GM12873 (cell line): ENCODE measurements around the gene PDSS2.

Source experiments
- TF ChIP-seq, protein P1 (sequence below): IDR thresholded peaks from 2 replicates; pipeline ENCODE4 v1.5.1; 2012; ENCODE audit warnings: low read depth, mild to moderate bottlenecking, moderate library complexity, low read length, control low read depth; ENCODE audit not compliant: insufficient read depth; ENCODE audit errors: missing control alignments

Gene PDSS2

DNA sequence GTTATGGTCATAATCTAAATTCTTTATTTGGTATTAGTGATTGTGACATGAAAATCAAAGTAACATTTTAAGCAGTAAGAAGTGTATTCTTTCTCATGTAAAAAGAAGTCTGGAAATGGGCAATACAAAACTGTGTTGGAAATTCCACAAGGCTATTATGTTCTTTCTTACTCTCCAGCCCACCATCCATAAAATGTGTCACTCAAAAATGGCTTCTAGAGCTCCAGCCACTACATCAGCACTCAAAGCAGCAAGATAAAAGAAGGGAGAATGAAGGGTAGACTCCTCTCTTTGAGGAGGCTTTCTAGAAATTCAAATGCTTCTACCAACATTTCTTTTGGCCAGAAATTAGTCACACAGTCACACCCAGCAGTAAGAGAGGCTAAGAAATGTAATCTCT, 18.4 kb downstream of the PDSS2 start:
- TF ChIP-seq, protein P1, sequence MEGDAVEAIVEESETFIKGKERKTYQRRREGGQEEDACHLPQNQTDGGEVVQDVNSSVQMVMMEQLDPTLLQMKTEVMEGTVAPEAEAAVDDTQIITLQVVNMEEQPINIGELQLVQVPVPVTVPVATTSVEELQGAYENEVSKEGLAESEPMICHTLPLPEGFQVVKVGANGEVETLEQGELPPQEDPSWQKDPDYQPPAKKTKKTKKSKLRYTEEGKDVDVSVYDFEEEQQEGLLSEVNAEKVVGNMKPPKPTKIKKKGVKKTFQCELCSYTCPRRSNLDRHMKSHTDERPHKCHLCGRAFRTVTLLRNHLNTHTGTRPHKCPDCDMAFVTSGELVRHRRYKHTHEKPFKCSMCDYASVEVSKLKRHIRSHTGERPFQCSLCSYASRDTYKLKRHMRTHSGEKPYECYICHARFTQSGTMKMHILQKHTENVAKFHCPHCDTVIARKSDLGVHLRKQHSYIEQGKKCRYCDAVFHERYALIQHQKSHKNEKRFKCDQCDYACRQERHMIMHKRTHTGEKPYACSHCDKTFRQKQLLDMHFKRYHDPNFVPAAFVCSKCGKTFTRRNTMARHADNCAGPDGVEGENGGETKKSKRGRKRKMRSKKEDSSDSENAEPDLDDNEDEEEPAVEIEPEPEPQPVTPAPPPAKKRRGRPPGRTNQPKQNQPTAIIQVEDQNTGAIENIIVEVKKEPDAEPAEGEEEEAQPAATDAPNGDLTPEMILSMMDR = no peak

GRCh38 chr6:107439406-107439805, 20.0 kb downstream of the PDSS2 start:
- TF ChIP-seq, protein P1 = no peak

- TF ChIP-seq, protein P1 = no peak
These were observed 21.7 kb downstream of the PDSS2 start for GRCh38 chr6:107437691-107438090.

GRCh38 chr6:107436881-107437280, 22.5 kb downstream of the PDSS2 start:
- TF ChIP-seq, protein P1 = no peak

DNA sequence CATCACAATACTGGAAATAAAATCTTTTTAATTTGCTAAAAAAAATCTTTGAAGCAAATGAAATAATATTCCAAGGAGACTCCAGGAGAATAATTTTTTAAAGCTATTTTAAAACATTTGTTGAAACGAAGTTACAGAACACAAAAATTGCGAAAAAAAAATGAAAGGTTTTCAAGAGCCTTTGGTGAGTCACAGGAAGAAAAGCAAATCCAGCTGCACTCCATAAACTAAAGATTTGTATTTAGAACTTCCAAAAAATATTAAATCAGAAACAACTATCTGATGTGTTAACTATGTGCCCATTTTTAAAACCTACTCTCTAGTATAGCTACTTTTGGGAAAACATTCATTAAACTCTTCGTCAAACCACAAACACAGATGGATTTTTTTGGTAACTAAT, 23.6 kb downstream of the PDSS2 start:
- TF ChIP-seq, protein P1 = no peak

DNA sequence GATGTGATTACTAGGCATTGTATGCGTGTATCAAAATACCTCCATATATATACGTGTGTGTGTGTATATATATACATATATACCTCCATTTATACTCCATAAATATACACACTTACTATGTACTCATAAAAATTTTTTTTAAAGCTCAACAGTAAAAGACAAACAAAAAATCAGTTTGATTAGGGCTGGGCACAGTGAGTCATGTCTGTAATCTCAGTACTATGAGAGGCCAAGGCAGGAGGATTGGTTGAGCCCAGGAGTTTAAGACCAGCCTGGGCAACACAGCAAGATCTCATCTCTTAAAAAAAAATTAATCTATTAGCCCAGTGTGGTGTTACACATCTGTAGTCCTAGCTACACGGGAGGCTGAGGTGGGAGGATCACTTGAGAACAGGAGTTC, 24.6 kb downstream of the PDSS2 start:
- TF ChIP-seq, protein P1 = no peak

DNA sequence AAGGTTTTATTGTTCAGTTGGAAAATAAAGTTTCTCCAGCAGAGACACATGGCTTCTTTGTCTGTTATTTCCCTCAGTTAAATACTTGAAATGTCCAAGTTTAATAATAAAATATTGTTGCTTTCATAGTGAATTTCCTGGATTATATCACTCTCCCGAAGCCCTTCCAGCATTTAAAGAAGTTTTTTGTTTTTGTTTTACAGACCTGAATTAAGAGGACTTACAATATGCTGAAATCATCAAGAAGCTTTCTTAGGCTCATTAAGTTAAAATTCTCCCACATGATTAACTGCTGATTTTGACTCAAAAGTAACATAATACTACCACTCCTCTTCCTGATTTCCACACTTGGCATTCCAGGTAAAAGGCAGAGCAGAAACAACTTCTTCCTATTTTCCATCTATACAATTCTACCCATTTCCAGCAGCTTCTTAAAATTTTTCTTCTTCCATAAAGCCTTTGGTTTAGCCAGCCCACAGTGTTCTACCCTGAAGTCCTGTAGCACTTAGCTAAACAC, 35.8 kb downstream of the PDSS2 start:
- TF ChIP-seq, protein P1 = no peak
